GM19395 (cell line): ENCODE results near the gene ZCCHC18.
A peak's percentile ranks its signal among the peaks of the same experiment; 100 is the strongest.

ENCODE experiments used
- ATAC-seq: cut with Tn5 transposase; IDR thresholded peaks from one replicate; pipeline ENCODE4 v1.9.1; 2021; ENCODE audit warnings: mild to moderate bottlenecking, moderate library complexity; ENCODE audit not compliant: unreplicated experiment

Gene ZCCHC18

GRCh38 chrX:104130808-104131207 lies 18.5 kb downstream of the ZCCHC18 start:
- ATAC-seq: no peak

- no peak for ATAC-seq
Measured at GRCh38 chrX:104134583-104135261, 22.4 kb downstream of the ZCCHC18 start.

- no peak for ATAC-seq
Measured at GRCh38 chrX:104135677-104136076, 23.4 kb downstream of the ZCCHC18 start.

GRCh38 chrX:104136241-104137019 lies 24.1 kb downstream of the ZCCHC18 start:
- ATAC-seq: peak; percentile 94

GRCh38 chrX:104137496-104137895 lies 25.2 kb downstream of the ZCCHC18 start:
- ATAC-seq: no peak

GRCh38 chrX:104141087-104141760 lies 28.9 kb downstream of the ZCCHC18 start:
- ATAC-seq: no peak

GRCh38 chrX:104151037-104151436 lies 38.7 kb downstream of the ZCCHC18 start:
- no peak for ATAC-seq

GRCh38 chrX:104156630-104157529 lies 44.6 kb downstream of the ZCCHC18 start, which contains the start of gene SLC25A53:
TSS of gene SLC25A53 (minus strand) at chrX:104157009. CDS start at chrX:104105257, 51,752 bp downstream.
- ATAC-seq: peak; percentile 95
